GM18858 (cell line): ENCODE results near the gene TUT4.

Experiments
- ATAC-seq: cut with Tn5 transposase; IDR thresholded peaks from one replicate; pipeline ENCODE4 v1.9.1; 2021; ENCODE audit not compliant: unreplicated experiment

Gene TUT4

DNA sequence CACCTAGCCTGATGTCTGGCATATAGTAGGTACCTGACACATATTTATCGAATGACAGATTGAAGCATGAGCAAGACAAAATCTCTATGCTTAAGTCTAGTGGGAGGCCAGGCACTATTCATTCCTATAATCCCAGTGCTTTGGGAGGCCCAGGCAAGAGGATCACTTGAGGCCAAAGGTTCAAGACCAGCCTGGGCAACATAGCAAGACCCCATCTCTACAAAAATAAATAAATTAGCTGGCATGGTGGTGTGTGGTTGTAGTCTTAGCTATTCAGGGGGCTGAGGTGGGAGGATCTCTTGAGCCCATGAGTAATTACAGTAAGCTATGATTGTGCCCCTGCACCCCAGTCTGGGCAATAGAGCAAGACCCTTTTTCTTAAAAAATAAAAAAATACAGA lies 23.2 kb upstream of the TUT4 start:
- no peak for ATAC-seq

- no peak for ATAC-seq
Measured at GRCh38 chr1:52574594-52574993, 21.7 kb upstream of the TUT4 start.

- no peak for ATAC-seq
Measured at GRCh38 chr1:52572387-52572786, 19.5 kb upstream of the TUT4 start.

- no peak for ATAC-seq
Measured at GRCh38 chr1:52571783-52572182, 18.9 kb upstream of the TUT4 start.

DNA sequence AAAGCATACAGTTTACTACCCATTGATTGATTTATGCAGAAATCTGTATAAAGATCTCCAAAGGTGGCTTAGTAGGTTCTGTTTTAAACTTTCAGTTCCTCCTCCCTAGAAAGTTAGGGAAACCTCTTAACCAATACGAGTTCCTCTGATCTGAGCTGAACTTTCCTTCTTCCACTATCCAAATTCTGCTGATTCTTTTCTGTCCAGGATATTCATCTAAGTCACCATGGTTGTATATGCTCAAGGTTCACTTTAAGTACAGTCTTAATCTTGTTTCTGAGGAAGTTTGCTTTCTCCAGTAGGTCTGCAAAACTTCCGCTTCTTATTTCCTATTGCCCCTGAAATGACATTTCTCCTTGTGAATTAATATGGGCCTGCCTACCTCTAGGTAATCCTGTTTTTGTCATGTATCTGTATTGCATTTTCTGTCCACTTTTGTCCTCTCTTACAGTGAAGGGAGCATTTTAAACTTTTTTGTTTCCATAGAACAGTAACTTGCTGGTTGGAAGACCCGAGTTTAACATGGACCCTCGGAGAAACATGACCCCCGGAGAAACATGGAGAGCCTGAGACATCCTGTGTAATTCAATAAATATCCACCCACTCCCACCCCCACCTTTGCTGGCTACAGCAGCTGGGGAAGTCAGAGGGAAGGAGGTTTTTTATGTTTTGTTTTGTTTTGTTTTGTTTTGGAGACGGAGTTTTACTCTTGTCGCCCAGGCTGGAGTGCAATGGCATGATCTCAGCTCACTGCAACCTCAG lies 16.7 kb upstream of the TUT4 start:
- no peak for ATAC-seq

DNA sequence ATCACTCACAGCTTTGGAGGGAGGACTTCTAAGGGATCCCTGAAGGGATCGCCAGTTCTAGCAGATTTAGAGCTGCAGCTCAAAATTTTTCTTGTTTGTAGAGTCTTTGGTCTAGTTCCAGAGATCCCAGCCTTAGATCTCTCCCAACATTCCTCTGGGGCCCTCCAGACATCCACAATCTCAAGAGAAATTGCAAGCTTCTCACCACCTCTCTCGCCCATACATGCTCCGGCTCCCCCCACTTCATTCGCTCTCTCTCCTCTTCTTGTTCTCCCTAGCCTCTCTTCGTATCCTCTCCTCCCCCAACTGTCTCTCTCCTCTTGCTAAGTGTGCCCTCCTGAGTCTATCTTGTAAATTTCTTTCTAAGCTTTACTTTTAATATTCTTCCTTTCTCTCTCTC lies 15.1 kb upstream of the TUT4 start:
- no peak for ATAC-seq

- no peak for ATAC-seq
Measured at GRCh38 chr1:52562766-52563165, 9.9 kb upstream of the TUT4 start.

- no peak for ATAC-seq
Measured at GRCh38 chr1:52559875-52560274, 7.0 kb upstream of the TUT4 start.

- no peak for ATAC-seq
Measured at GRCh38 chr1:52558941-52559340, 6.0 kb upstream of the TUT4 start.

DNA sequence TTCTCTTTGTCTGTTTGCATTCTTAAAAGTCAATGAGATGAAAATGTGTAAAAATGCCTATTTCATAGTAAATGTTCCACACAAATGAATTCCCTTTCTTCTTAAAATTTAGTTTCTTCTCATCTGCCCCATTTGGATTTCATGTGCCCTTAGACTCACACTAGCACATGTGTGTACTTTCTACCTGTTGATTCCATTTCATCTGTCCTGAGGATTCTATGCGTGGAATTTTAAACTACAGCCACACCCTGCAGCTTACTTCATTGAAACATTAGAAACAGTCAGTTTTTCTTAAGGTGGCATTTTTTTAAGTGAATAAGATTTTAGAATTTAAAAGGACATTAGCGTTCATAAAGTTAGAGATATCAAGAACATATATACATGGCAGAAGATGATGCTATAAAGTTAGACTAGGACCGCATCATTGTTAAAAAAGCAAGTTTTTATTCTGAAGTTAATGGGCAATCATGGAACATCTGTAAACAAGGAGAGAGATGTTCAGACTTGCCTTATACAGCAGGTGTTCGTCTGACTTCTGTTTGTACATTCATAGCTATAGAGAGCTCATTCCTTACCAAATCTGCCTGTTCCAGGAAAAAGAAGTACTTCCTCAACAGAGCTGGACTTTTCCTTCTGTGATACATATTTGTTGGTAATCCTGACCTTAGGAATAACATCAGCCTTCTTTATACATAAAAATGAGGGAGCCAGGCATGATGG lies 3.9 kb upstream of the TUT4 start:
- ATAC-seq = no peak

GRCh38 chr1:52554756-52555155 lies 1.9 kb upstream of the TUT4 start:
- ATAC-seq = no peak

DNA sequence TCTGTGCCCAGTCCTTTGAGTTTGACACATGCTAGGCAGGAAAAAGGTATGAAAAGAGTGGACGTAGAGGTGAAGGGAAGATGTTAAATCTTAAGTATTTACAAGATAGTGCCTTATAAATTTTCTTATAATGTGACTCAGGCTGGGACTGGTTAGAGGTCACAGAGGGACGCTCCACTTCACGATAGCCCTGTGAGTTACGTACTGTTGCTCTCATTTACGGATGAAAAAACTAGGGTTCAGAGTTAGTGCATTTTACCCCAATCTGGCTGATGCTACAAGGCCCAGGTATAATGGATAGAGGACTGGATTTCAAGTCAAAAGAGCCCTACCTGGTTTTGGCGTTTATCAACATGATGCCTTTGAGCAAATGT lies 1.4 kb upstream of the TUT4 start:
- no peak for ATAC-seq

DNA sequence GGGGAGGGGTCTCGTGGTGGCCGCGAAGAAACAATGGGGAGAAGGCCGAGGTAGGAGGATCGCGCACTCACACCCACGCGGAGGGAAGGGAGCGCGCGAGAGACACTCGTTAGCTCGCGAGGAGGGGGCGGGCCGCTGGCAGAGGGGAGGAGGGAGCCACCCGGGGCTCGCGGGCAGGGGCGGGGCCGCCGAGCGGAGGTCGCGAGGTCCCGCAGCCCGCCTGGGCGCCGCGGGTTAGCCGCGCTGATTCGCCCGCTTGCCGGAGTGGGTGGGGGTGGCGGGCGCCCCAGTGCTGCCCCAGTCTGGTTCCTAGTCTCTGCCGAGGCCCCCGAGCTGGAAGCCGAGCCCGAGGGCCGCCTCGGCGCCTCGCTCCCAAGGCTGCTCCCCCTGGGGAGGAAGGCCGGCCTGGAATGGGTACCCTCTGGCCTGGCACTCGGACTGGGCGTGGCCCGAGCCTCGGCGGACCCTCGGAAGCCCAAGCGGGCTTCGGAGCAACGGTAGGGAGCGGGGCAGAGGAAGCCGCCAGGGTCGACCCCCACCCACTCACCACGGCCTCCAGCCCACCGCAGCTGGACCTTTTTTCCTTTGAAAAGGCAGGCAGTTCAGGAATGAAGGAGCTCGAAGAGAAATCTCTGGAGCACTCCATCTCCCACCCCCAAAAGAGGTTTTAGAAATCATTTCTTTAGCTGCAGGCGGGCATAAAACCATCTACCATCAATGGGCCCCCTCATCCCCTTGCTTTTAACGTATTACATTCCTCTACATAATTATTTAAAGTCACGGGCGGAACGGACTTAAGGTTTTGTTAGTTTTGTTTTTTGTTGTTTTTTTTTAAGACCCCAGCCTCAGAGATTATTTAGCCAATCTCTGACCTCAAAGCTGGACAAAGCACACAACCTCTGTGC lies 722 bp upstream of the TUT4 start:
- ATAC-seq = no peak

GRCh38 chr1:52552236-52552504 lies 722 bp downstream of the TUT4 start:
- ATAC-seq = no peak

- ATAC-seq = no peak
Measured at GRCh38 chr1:52551507-52552235, 1.2 kb downstream of the TUT4 start.

- no peak for ATAC-seq
Measured at GRCh38 chr1:52550447-52550846, 2.4 kb downstream of the TUT4 start.

- no peak for ATAC-seq
Measured at GRCh38 chr1:52549267-52549666, 3.6 kb downstream of the TUT4 start.

DNA sequence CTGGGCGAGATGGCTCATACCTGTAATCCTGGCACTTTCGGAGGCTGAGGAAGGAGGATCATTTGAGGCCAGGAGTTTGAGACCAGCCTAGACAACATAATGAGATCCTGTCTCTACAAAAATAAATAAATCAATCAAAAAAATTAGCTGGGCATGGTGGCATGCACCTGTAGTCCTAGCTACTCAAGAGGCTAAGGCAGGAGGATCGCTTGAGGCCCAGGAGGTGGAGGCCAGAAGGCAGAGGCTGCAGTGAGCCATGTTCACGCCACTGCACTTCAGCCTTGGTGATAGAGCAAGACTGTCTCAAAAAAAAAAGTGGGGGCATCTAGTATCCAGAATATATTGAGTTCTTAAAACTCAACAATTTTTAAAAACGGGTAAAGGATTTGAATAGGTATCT lies 6.0 kb downstream of the TUT4 start:
- ATAC-seq = no peak

DNA sequence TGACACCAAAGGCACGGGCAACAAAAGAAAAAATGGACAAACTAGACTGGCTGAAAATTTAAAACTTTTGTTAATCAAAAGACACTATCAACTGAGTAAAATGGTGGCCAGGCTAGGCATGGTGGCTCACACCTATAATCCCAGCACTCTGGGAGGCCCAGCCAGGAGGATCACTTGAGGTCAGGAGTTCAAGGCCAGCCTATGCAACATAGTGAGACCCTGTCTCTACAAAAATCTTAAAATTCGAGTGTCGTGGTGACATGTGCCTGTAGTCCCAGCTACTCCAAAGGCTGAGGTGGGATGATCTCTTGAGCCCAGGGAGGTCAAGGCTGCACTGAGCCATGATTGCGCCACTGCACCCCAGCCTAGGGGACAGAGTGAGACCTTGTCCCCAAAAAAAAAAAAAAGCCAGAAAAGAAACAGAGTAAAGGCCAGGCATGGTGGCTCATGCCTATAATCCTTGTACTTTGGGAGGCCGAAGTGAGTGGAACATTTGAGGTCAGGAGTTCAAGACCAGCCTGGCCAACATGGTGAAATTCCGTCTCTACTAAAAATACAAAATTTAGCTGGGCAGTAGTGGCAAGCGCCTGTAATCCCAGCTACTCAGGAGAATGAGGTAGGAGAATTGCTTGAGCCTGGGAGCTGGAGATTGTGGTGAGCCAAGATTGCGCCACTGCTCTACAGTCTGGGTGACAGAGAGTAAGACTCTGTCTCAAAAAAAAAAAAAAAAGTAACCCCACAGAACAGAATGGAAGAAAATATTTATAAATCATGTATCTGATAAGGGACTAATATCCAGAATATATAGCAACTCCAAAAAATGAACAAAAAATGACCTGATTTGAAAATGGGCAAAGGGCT lies 8.0 kb downstream of the TUT4 start:
- ATAC-seq = no peak

GRCh38 chr1:52542085-52542688 lies 10.7 kb downstream of the TUT4 start:
- ATAC-seq = no peak
